ENCODE measurements around the gene GABRG3. TPM values are rescaled to one million over a fixed set of nuclear protein-coding genes. Genes with fewer than 3 reads are reported as not detected.

GABRG3 gene
- total and polyA plus RNA-seq, 9 of the 15 experiments (the other 6 are each of a cell fraction or from before 2014, with no cell fraction given): 4.0 to 15.1 (median 11.2) TPM

- no peaks in the 10 kb centered on the region for H4K20me1 ChIP-seq (replicated peaks; ENCODE audit: control insufficient read depth, insufficient read depth, low read length)
- in situ Hi-C loops (cut with MboI): no loop called here
- POLR2A ChIA-PET: interaction anchor here (0.6 to 1.4 kb wide), 7 partner anchors 9 to 613 kb away, joined by 3 to 6 read pairs (median 3); no protein-coding TSS in a partner anchor
- no TSS peak for BruUV-seq (replicated peaks)
- H2AFZ ChIP-seq (ENCODE audit: low read depth, low read length): no peak overlapping the region
- H3K4me1 ChIP-seq (replicated peaks in 1 of 2; ENCODE audit: control insufficient read depth in 2 of 2, insufficient read depth in 2 of 2, low read length in 2 of 2): peaks cover 1 to 33% of the 10 kb centered on the region in 2 experiments; a peak in 3 of 5 replicates
- peaks cover 9% of the 10 kb centered on the region for H3K9me3 ChIP-seq (replicated peaks; ENCODE audit: control insufficient read depth, insufficient read depth, low read depth, low read length)
- H3K9me1 ChIP-seq (ENCODE audit: control insufficient read depth, insufficient read depth, low read length): no peaks in the 10 kb centered on the region
- H3K4me2 ChIP-seq (ENCODE audit: insufficient read depth, low read length): peak overlapping the region; percentile 32; the same call in 1 of the 2 replicates
- WGBS (ENCODE audit: insufficient coverage, low coverage, missing lambda C conversion rate): 10% methylated on average over 2 of the region's 2 CpGs
- no peak overlapping the region for H3K4me3 ChIP-seq
- FAIRE-seq (peak; percentile 55), ATAC-seq (peak; percentile 76), DNase-seq (ENCODE audit: extremely low read depth in 1 of 4, low spot score in 3 of 4) (peak in 2 of 4 experiments; percentile 29 to 55)
- peaks cover 9% of the 10 kb centered on the region; the same call in 2 of the 3 replicates for H3K36me3 ChIP-seq (ENCODE audit: control insufficient read depth, insufficient read depth, low read length)
- peak overlapping the region; percentile 54 for H3K27ac ChIP-seq (ENCODE audit: extremely low read depth, low read depth, low read length)
- peak overlapping the region in 1 of 2 experiments; percentile 36; a peak in 1 of 4 replicates for H3K9ac ChIP-seq (ENCODE audit: insufficient read depth in 1 of 2, low read depth in 2 of 2, low read length in 2 of 2)
- peaks cover 89% of the 10 kb centered on the region for H3K79me2 ChIP-seq (ENCODE audit: control insufficient read depth, insufficient read depth, low read length)
- H3K27me3 ChIP-seq (ENCODE audit: control insufficient read depth in 2 of 2, insufficient read depth in 2 of 2, low read length in 2 of 2): no peaks in the 10 kb centered on the region
- TF ChIP-seq BRD4 (IDR thresholded peaks at IDR 0.05): no peak
- TF ChIP-seq, protein P1, sequence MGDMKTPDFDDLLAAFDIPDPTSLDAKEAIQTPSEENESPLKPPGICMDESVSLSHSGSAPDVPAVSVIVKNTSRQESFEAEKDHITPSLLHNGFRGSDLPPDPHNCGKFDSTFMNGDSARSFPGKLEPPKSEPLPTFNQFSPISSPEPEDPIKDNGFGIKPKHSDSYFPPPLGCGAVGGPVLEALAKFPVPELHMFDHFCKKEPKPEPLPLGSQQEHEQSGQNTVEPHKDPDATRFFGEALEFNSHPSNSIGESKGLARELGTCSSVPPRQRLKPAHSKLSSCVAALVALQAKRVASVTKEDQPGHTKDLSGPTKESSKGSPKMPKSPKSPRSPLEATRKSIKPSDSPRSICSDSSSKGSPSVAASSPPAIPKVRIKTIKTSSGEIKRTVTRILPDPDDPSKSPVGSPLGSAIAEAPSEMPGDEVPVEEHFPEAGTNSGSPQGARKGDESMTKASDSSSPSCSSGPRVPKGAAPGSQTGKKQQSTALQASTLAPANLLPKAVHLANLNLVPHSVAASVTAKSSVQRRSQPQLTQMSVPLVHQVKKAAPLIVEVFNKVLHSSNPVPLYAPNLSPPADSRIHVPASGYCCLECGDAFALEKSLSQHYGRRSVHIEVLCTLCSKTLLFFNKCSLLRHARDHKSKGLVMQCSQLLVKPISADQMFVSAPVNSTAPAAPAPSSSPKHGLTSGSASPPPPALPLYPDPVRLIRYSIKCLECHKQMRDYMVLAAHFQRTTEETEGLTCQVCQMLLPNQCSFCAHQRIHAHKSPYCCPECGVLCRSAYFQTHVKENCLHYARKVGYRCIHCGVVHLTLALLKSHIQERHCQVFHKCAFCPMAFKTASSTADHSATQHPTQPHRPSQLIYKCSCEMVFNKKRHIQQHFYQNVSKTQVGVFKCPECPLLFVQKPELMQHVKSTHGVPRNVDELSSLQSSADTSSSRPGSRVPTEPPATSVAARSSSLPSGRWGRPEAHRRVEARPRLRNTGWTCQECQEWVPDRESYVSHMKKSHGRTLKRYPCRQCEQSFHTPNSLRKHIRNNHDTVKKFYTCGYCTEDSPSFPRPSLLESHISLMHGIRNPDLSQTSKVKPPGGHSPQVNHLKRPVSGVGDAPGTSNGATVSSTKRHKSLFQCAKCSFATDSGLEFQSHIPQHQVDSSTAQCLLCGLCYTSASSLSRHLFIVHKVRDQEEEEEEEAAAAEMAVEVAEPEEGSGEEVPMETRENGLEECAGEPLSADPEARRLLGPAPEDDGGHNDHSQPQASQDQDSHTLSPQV (IDR thresholded peaks at IDR 0.05): 0 out of 2 replicates have a peak, but pooled peaks have one; percentile 17
- TF ChIP-seq ZNF57 (CRISPR knock-in tag; IDR thresholded peaks at IDR 0.05): no peak
- TF ChIP-seq YY1 (IDR thresholded peaks at IDR 0.05; ENCODE audit: borderline replicate concordance in 1 of 3, control insufficient read depth in 1 of 3, extremely low read depth in 1 of 3, insufficient read depth in 3 of 3, insufficient read length in 1 of 3, insufficient replicate concordance in 2 of 3, low read depth in 1 of 3, low read length in 2 of 3): peak in 1 of 3 experiments; percentile 47
- TF ChIP-seq, protein P2, sequence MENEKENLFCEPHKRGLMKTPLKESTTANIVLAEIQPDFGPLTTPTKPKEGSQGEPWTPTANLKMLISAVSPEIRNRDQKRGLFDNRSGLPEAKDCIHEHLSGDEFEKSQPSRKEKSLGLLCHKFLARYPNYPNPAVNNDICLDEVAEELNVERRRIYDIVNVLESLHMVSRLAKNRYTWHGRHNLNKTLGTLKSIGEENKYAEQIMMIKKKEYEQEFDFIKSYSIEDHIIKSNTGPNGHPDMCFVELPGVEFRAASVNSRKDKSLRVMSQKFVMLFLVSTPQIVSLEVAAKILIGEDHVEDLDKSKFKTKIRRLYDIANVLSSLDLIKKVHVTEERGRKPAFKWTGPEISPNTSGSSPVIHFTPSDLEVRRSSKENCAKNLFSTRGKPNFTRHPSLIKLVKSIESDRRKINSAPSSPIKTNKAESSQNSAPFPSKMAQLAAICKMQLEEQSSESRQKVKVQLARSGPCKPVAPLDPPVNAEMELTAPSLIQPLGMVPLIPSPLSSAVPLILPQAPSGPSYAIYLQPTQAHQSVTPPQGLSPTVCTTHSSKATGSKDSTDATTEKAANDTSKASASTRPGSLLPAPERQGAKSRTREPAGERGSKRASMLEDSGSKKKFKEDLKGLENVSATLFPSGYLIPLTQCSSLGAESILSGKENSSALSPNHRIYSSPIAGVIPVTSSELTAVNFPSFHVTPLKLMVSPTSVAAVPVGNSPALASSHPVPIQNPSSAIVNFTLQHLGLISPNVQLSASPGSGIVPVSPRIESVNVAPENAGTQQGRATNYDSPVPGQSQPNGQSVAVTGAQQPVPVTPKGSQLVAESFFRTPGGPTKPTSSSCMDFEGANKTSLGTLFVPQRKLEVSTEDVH (IDR thresholded peaks at IDR 0.05; ENCODE audit: low read depth, partially characterized antibody): no peak
- TF ChIP-seq CEBPB (tag; IDR thresholded peaks at IDR 0.05): peak; percentile 33; the same call in 1 of the 2 replicates
- TF ChIP-seq, protein P3, sequence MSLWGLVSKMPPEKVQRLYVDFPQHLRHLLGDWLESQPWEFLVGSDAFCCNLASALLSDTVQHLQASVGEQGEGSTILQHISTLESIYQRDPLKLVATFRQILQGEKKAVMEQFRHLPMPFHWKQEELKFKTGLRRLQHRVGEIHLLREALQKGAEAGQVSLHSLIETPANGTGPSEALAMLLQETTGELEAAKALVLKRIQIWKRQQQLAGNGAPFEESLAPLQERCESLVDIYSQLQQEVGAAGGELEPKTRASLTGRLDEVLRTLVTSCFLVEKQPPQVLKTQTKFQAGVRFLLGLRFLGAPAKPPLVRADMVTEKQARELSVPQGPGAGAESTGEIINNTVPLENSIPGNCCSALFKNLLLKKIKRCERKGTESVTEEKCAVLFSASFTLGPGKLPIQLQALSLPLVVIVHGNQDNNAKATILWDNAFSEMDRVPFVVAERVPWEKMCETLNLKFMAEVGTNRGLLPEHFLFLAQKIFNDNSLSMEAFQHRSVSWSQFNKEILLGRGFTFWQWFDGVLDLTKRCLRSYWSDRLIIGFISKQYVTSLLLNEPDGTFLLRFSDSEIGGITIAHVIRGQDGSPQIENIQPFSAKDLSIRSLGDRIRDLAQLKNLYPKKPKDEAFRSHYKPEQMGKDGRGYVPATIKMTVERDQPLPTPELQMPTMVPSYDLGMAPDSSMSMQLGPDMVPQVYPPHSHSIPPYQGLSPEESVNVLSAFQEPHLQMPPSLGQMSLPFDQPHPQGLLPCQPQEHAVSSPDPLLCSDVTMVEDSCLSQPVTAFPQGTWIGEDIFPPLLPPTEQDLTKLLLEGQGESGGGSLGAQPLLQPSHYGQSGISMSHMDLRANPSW (CRISPR knock-in tag; IDR thresholded peaks at IDR 0.05): no peak
- no peak for TF ChIP-seq ZBTB7A (IDR thresholded peaks at IDR 0.05; ENCODE audit: borderline replicate concordance, control insufficient read depth, low read depth, low read length)
- TF ChIP-seq EGR1 (conservative IDR thresholded peaks at IDR 0.05): 0 out of 2 replicates have a peak, but pooled peaks have one; percentile 22
- no peak for TF ChIP-seq NRF1 (conservative IDR thresholded peaks at IDR 0.05 in 1 of 2, IDR thresholded peaks at IDR 0.05 in 1 of 2)
- CTCF ChIA-PET (ENCODE audit: low intra/inter-chr PET ratio): no interaction called here
- intact Hi-C loops (cut with micrococcal nuclease): no loop called here
These were observed 162.3 kb downstream of the GABRG3 start for GRCh38 chr15:27133249-27133648.

Data from K562 (cell line).